ENCODE measurements around the gene CD79B.

- TF ChIP-seq CTCF (IDR thresholded peaks at IDR 0.05 in 2 of 3, conservative IDR thresholded peaks at IDR 0.05 in 1 of 3; ENCODE audit: borderline replicate concordance in 1 of 3, insufficient read depth in 1 of 3, low read depth in 2 of 3, low read length in 2 of 3): no peak
- no peak for TF ChIP-seq YY1 (IDR thresholded peaks at IDR 0.05; ENCODE audit: extremely low read depth, insufficient replicate concordance, low read depth, low read length)
- no peak for TF ChIP-seq POLR2AphosphoS5 (IDR thresholded peaks at IDR 0.05; ENCODE audit: low read depth, low read length)
- no peak for TF ChIP-seq RAD21 (IDR thresholded peaks at IDR 0.05; ENCODE audit: low read depth)
- no peak for TF ChIP-seq POLR2A (IDR thresholded peaks at IDR 0.05; ENCODE audit: borderline replicate concordance, extremely low read depth, insufficient read depth, insufficient read length)
- no peak for TF ChIP-seq EZH2phosphoT487 (IDR thresholded peaks at IDR 0.05; ENCODE audit: borderline replicate concordance)
- no peak for TF ChIP-seq FOSL1 (IDR thresholded peaks at IDR 0.05; ENCODE audit: low read depth)
- TF ChIP-seq CEBPB (IDR thresholded peaks at IDR 0.05; ENCODE audit: low read depth): no peak
- TF ChIP-seq, protein P1, sequence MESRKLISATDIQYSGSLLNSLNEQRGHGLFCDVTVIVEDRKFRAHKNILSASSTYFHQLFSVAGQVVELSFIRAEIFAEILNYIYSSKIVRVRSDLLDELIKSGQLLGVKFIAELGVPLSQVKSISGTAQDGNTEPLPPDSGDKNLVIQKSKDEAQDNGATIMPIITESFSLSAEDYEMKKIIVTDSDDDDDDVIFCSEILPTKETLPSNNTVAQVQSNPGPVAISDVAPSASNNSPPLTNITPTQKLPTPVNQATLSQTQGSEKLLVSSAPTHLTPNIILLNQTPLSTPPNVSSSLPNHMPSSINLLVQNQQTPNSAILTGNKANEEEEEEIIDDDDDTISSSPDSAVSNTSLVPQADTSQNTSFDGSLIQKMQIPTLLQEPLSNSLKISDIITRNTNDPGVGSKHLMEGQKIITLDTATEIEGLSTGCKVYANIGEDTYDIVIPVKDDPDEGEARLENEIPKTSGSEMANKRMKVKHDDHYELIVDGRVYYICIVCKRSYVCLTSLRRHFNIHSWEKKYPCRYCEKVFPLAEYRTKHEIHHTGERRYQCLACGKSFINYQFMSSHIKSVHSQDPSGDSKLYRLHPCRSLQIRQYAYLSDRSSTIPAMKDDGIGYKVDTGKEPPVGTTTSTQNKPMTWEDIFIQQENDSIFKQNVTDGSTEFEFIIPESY (IDR thresholded peaks at IDR 0.05; ENCODE audit: extremely low read depth, insufficient replicate concordance, low read length): no peak
Measured at GRCh38 chr17:63948521-63948920, 16.4 kb upstream of the CD79B start.

Data from HCT116 (cell line).